H9 (cell line): Measurements from ENCODE around the gene CACNA1D. TPM values are rescaled to one million over a fixed set of nuclear protein-coding genes. Genes with fewer than 3 reads are reported as not detected.
A peak's percentile ranks its signal among the peaks of the same experiment; 100 is the strongest.

ENCODE experiments used
- DNase-seq: peaks from one replicate; pipeline ENCODE4 v3.0.0-alpha.2; 2017
- H2AFZ ChIP-seq: one replicate; pipeline ENCODE4 v1.6.1; 2013; ENCODE audit warnings: mild to moderate bottlenecking, low read length, control low read depth, moderate library complexity
- H2AK5ac ChIP-seq: 2 replicates; pipeline ENCODE4 v1.6.1; 2013; ENCODE audit warnings: low read length, control low read depth, mixed read lengths; ENCODE audit not compliant: insufficient read length
- H2BK120ac ChIP-seq: one replicate; pipeline ENCODE4 v1.6.1; 2013; ENCODE audit warnings: low read depth, mild to moderate bottlenecking, low read length, control low read depth, inconsistent platforms; ENCODE audit not compliant: poor library complexity, severe bottlenecking
- H2BK12ac ChIP-seq: 2 replicates; pipeline ENCODE4 v1.6.1; 2013; ENCODE audit warnings: low read length, control low read depth, mixed read lengths, low read depth; ENCODE audit not compliant: insufficient read length
- H2BK15ac ChIP-seq: 2 replicates; pipeline ENCODE4 v1.6.1; 2013; ENCODE audit warnings: low read depth, low read length, control low read depth
- H2BK20ac ChIP-seq: one replicate; pipeline ENCODE4 v1.6.1; 2013; ENCODE audit warnings: low read depth, mild to moderate bottlenecking, low read length, control low read depth, inconsistent platforms; ENCODE audit not compliant: poor library complexity, severe bottlenecking
- H2BK5ac ChIP-seq: 2 replicates; pipeline ENCODE4 v1.6.1; 2013; ENCODE audit warnings: low read length, control low read depth, mixed read lengths; ENCODE audit not compliant: insufficient read length
- H3K14ac ChIP-seq: 2 replicates; pipeline ENCODE4 v1.6.1; 2013; ENCODE audit warnings: low read length, control low read depth; ENCODE audit not compliant: insufficient read depth
- H3K18ac ChIP-seq: 2 replicates; pipeline ENCODE4 v1.6.1; 2013; ENCODE audit warnings: low read depth, mild to moderate bottlenecking, mixed read lengths, low read length, control low read depth; ENCODE audit not compliant: insufficient read length
- H3K23ac ChIP-seq: 2 replicates; pipeline ENCODE4 v1.6.1; 2013; ENCODE audit warnings: low read length, control low read depth, mixed read lengths, low read depth; ENCODE audit not compliant: insufficient read length
- H3K23me2 ChIP-seq: 2 replicates; pipeline ENCODE4 v1.6.1; 2013; ENCODE audit warnings: low read depth, mild to moderate bottlenecking, mixed read lengths, low read length, control low read depth; ENCODE audit not compliant: insufficient read length, poor library complexity, severe bottlenecking
- H3K27ac ChIP-seq: 2 replicates; pipeline ENCODE4 v1.5.1; 2013; ENCODE audit warnings: low read length, control low read depth, mixed read lengths, low read depth; ENCODE audit not compliant: insufficient read length
- H3K27me3 ChIP-seq: 2 replicates; pipeline ENCODE4 v1.6.1; 2013; ENCODE audit warnings: low read length, control low read depth, inconsistent platforms; ENCODE audit not compliant: insufficient read depth
- H3K4ac ChIP-seq: 2 replicates; pipeline ENCODE4 v1.6.1; 2013; ENCODE audit warnings: low read depth, mild to moderate bottlenecking, control low read depth, inconsistent platforms, low read length, moderate library complexity
- H3K4me1 ChIP-seq: 2 replicates; pipeline ENCODE4 v1.6.1; 2013; ENCODE audit warnings: low read length, control low read depth, inconsistent platforms; ENCODE audit not compliant: insufficient read depth
- H3K4me2 ChIP-seq: 2 replicates; pipeline ENCODE4 v1.6.1; 2013; ENCODE audit warnings: low read length, control low read depth, mixed read lengths; ENCODE audit not compliant: insufficient read length, insufficient read depth
- H3K56ac ChIP-seq: 2 replicates; pipeline ENCODE4 v1.6.1; 2013; ENCODE audit warnings: low read depth, mild to moderate bottlenecking, mixed read lengths, low read length, control low read depth; ENCODE audit not compliant: insufficient read length
- H3K79me1 ChIP-seq: 2 replicates; pipeline ENCODE4 v1.6.1; 2013; ENCODE audit warnings: low read depth, mild to moderate bottlenecking, moderate library complexity, low read length, control low read depth, inconsistent platforms; ENCODE audit not compliant: insufficient read depth, poor library complexity, severe bottlenecking
- H3K79me2 ChIP-seq: 2 replicates; pipeline ENCODE4 v1.6.1; 2013; ENCODE audit warnings: low read length, control low read depth, inconsistent platforms; ENCODE audit not compliant: insufficient read depth
- H3K9ac ChIP-seq: 2 replicates; pipeline ENCODE4 v1.6.1; 2013; ENCODE audit warnings: low read length, control low read depth, mixed read lengths; ENCODE audit not compliant: insufficient read length; ENCODE audit errors: extremely low read depth
- H3K9me3 ChIP-seq: one replicate; pipeline ENCODE4 v1.6.1; 2013; ENCODE audit warnings: low read depth, low read length, inconsistent platforms; ENCODE audit not compliant: control insufficient read depth
- H3T11ph ChIP-seq: one replicate; pipeline ENCODE4 v1.6.1; 2013; ENCODE audit warnings: mild to moderate bottlenecking, low read length, control low read depth, inconsistent platforms
- H4K20me1 ChIP-seq: one replicate; pipeline ENCODE4 v1.6.1; 2013; ENCODE audit not compliant: control insufficient read depth, insufficient read length, insufficient read depth
- H4K5ac ChIP-seq: 2 replicates; pipeline ENCODE4 v1.6.1; 2013; ENCODE audit warnings: low read depth, mild to moderate bottlenecking, mixed read lengths, low read length, control low read depth; ENCODE audit not compliant: insufficient read length
- H4K8ac ChIP-seq: replicated peaks from 2 replicates; pipeline ENCODE4 v1.6.1; 2013; ENCODE audit warnings: low read length, control low read depth, mixed read lengths, low read depth; ENCODE audit not compliant: insufficient read length
- H4K91ac ChIP-seq: 2 replicates; pipeline ENCODE4 v1.6.1; 2013; ENCODE audit warnings: low read depth, mild to moderate bottlenecking, moderate library complexity, mixed read lengths, low read length, control low read depth; ENCODE audit not compliant: insufficient read length
- H3K27ac Mint-ChIP-seq, 3 experiments: 2 replicates in 2 of 3; 3 replicates in 1 of 3; pipeline ENCODE4 v1.8.0; 2020 to 2021; ENCODE audit warnings: mixed read lengths in 3 of 3, mild to moderate bottlenecking in 1 of 3, moderate library complexity in 1 of 3
- H3K27me3 Mint-ChIP-seq: 2 replicates; pipeline ENCODE4 v1.8.0; 2021; ENCODE audit warnings: low read depth, mild to moderate bottlenecking, moderate library complexity, mixed read lengths
- H3K36me3 Mint-ChIP-seq, 3 experiments: 2 replicates in 2 of 3; 3 replicates in 1 of 3; pipeline ENCODE4 v1.8.0; 2020 to 2021; ENCODE audit warnings: low read depth in 3 of 3, mixed read lengths in 3 of 3; ENCODE audit not compliant: insufficient read depth in 1 of 3
- H3K4me1 Mint-ChIP-seq, 2 experiments: 2 replicates each; pipeline ENCODE4 v1.8.0; 2020; ENCODE audit warnings: mixed read lengths in 2 of 2
- H3K4me3 Mint-ChIP-seq, 2 experiments: 2 replicates in 1 of 2; 3 replicates in 1 of 2; pipeline ENCODE4 v1.8.0; 2020 to 2021; ENCODE audit warnings: mild to moderate bottlenecking in 2 of 2, mixed read lengths in 2 of 2, moderate library complexity in 1 of 2
- H3K9me3 Mint-ChIP-seq, 2 experiments: 2 replicates in 1 of 2; 3 replicates in 1 of 2; pipeline ENCODE4 v1.8.0; 2020; ENCODE audit warnings: mild to moderate bottlenecking in 2 of 2, mixed read lengths in 2 of 2, moderate library complexity in 1 of 2
- WGBS: extraction: QIAGEN DNeasy Blood & Tissue Kit; methylation state at CpG from one replicate; pipeline ENCODE4 v1.1.7; 2013; ENCODE audit warnings: missing lambda C conversion rate, low lambda C conversion rate, mixed read lengths; ENCODE audit not compliant: insufficient read length; ENCODE audit errors: extremely low coverage; 5-methylcytosine and 5-hydroxymethylcytosine counted together
- total RNA-seq: library from RNA; stranded (reverse); gene quantifications from 2 replicates; pipeline ENCODE4 v1.2.1, GENCODE V29; 2021
- TF ChIP-seq, protein P1 (sequence below): fragments of 200-600 bp; sonication (generic); conservative IDR thresholded peaks from 3 replicates; pipeline ENCODE4 v1.8.0; 2021; ENCODE audit warnings: antibody characterized with exemption, mild to moderate bottlenecking

Gene CACNA1D
- total RNA-seq, 1 experiment from 2014 or later: 3.5 TPM

DNA sequence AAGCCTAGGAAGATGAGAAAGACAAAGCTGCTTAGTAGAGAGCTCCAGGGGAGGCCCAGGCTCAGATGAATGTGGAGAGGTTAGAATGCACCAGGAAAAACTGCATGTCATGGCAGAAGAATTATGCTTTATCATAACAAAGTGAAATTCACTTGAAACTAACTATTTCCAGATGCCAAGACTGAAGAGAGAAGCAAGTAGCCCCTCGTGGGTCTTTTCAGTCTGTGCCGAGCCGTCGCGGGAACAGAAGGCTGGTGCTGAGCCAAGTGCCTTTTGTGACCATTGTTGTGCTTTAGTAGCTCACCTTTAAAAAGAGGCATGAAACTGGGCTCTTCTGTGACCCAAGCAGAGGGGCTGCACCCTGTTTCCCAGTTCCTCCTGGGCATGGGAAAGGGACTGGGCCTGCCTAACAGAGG, 278.6 kb downstream of the CACNA1D start:
- H3K79me2 ChIP-seq: no peaks in the 10 kb centered on the region
- no peak overlapping the region for H2BK20ac ChIP-seq
- H3K18ac ChIP-seq: no peak overlapping the region
- Mint-ChIP-seq H3K4me3 (no peak overlapping the region), H3K27me3 (peaks cover 3% of the 10 kb centered on the region; the same call in 1 of the 2 replicates), H3K27ac (peak overlapping the region in 1 of 3 experiments; percentile 6; a peak in 1 of 7 replicates), H3K4me1 (peaks cover 36 to 42% of the 10 kb centered on the region in 2 experiments), H3K36me3 (no peaks in the 10 kb centered on the region), H3K9me3 (no peaks in the 10 kb centered on the region)
- no peak overlapping the region for H3K4ac ChIP-seq
- H3K4me2 ChIP-seq: no peak overlapping the region
- H3K23ac ChIP-seq: no peak overlapping the region
- H3K27ac ChIP-seq: no peak overlapping the region
- H3K23me2 ChIP-seq: no peaks in the 10 kb centered on the region
- no peak for DNase-seq
- H3K9ac ChIP-seq: no peak overlapping the region
- H2BK5ac ChIP-seq: no peak overlapping the region
- H4K91ac ChIP-seq: no peak overlapping the region
- H2BK120ac ChIP-seq: no peak overlapping the region
- H3K79me1 ChIP-seq: no peaks in the 10 kb centered on the region
- no peak overlapping the region for H4K5ac ChIP-seq
- H3K14ac ChIP-seq: no peak overlapping the region; the same call in 1 of the 2 replicates
- no peaks in the 10 kb centered on the region for H3K27me3 ChIP-seq
- no peak overlapping the region for H2AK5ac ChIP-seq
- peaks cover 2% of the 10 kb centered on the region; the same call in 1 of the 2 replicates for H3K4me1 ChIP-seq
- no peak overlapping the region for H4K8ac ChIP-seq
- no peaks in the 10 kb centered on the region for H4K20me1 ChIP-seq
- WGBS: no CpG with 5 or more reads among the region's 5 CpGs
- H3K56ac ChIP-seq: no peak overlapping the region
- H2BK12ac ChIP-seq: no peak overlapping the region
- no peak overlapping the region for H2BK15ac ChIP-seq
- H2AFZ ChIP-seq: no peak overlapping the region
- no peaks in the 10 kb centered on the region for H3K9me3 ChIP-seq
- no peak overlapping the region for H3T11ph ChIP-seq
- TF ChIP-seq, protein P1, sequence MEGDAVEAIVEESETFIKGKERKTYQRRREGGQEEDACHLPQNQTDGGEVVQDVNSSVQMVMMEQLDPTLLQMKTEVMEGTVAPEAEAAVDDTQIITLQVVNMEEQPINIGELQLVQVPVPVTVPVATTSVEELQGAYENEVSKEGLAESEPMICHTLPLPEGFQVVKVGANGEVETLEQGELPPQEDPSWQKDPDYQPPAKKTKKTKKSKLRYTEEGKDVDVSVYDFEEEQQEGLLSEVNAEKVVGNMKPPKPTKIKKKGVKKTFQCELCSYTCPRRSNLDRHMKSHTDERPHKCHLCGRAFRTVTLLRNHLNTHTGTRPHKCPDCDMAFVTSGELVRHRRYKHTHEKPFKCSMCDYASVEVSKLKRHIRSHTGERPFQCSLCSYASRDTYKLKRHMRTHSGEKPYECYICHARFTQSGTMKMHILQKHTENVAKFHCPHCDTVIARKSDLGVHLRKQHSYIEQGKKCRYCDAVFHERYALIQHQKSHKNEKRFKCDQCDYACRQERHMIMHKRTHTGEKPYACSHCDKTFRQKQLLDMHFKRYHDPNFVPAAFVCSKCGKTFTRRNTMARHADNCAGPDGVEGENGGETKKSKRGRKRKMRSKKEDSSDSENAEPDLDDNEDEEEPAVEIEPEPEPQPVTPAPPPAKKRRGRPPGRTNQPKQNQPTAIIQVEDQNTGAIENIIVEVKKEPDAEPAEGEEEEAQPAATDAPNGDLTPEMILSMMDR: no peak
